Activated CD4-positive, alpha-beta T cell treated with anti-CD3 and anti-CD28 coated beads for 36 hours (primary cell): ENCODE measurements around the gene B4GALT7. TPM values are rescaled to one million over a fixed set of nuclear protein-coding genes. Genes with fewer than 3 reads are reported as not detected.
A peak's percentile ranks its signal among the peaks of the same experiment; 100 is the strongest.

Source experiments
- ATAC-seq: fragments of 200-7000 bp; cut with Tn5 transposase; one replicate; pipeline ENCODE4 v1.10.0; 2021; ENCODE audit warnings: mild to moderate bottlenecking, moderate library complexity
- CTCF ChIA-PET: fragments of 350-600 bp; sonication (Branson Sonifier 250); formaldehyde crosslinking; loops from one replicate; lab custom pipeline; 2021; ENCODE audit warnings: antibody characterized with exemption; lab: Charles Lee
- POLR2A ChIA-PET: fragments of 350-600 bp; sonication (Branson Sonifier 250); formaldehyde crosslinking; loops from one replicate; lab custom pipeline; 2021; ENCODE audit warnings: antibody characterized with exemption, inconsistent platforms; lab: Charles Lee
- DNase-seq: peaks from one replicate; pipeline ENCODE4 v3.0.0-alpha.2; 2020
- H3K27ac Mint-ChIP-seq: one replicate; pipeline ENCODE4 v1.8.0; 2021; ENCODE audit warnings: mixed read lengths
- H3K27me3 Mint-ChIP-seq: one replicate; pipeline ENCODE4 v1.8.0; 2021; ENCODE audit warnings: mixed read lengths
- H3K36me3 Mint-ChIP-seq: one replicate; pipeline ENCODE4 v1.8.0; 2021; ENCODE audit warnings: low read depth, mixed read lengths
- H3K4me1 Mint-ChIP-seq: one replicate; pipeline ENCODE4 v1.8.0; 2021; ENCODE audit warnings: mixed read lengths
- H3K4me3 Mint-ChIP-seq: one replicate; pipeline ENCODE4 v1.8.0; 2021; ENCODE audit warnings: mild to moderate bottlenecking, moderate library complexity, mixed read lengths
- H3K9me3 Mint-ChIP-seq: one replicate; pipeline ENCODE4 v1.8.0; 2021; ENCODE audit warnings: low read depth, mixed read lengths
- intact Hi-C, 2 experiments: fragments of 100-400 bp; cut with DNase I in 1 of 2; cut with micrococcal nuclease in 1 of 2; formaldehyde crosslinking; loops; one replicate each; pipeline versions ENCODE4 v1.14.2 to v1.15.1; 2022 to 2024; cut with DNase I, micrococcal nuclease
- total RNA-seq, 2 experiments: library from RNA; stranded (reverse); gene quantifications; one replicate each; pipeline ENCODE4 v1.2.3, GENCODE V29; 2021

B4GALT7 gene
- total RNA-seq, 2 experiments from 2014 or later, result 16.3 to 18.1 TPM

GRCh38 chr5:177603631-177604030, 3.7 kb downstream of the B4GALT7 start:
- Mint-ChIP-seq H3K9me3 (no peaks in the 10 kb centered on the region), H3K4me3 (no peak overlapping the region), H3K4me1 (peaks cover 29% of the 10 kb centered on the region), H3K36me3 (peaks cover 4% of the 10 kb centered on the region), H3K27me3 (no peaks in the 10 kb centered on the region), H3K27ac (no peak overlapping the region)
- intact Hi-C loops, result loop anchor here in 1 of 2 experiments (10.0 kb wide), 1 partner anchor 1569 kb away; no protein-coding TSS in a partner anchor
- ChIA-PET POLR2A (interaction anchor here (0.6 kb wide), 1 partner anchor 1961 kb away, joined by 3 read pairs; no protein-coding TSS in a partner anchor), CTCF (no interaction called here)
- DNase-seq, result no peak
- no peak for ATAC-seq

GRCh38 chr5:177604116-177604521, 4.2 kb downstream of the B4GALT7 start:
- CTCF ChIA-PET, result no interaction called here
- H3K9me3 Mint-ChIP-seq, result no peaks in the 10 kb centered on the region
- DNase-seq (no peak), ATAC-seq (no peak)
- no peak overlapping the region for H3K27ac Mint-ChIP-seq
- H3K4me1 Mint-ChIP-seq, result peaks cover 25% of the 10 kb centered on the region
- H3K4me3 Mint-ChIP-seq, result no peak overlapping the region
- POLR2A ChIA-PET, result no interaction called here
- no peaks in the 10 kb centered on the region for H3K27me3 Mint-ChIP-seq
- H3K36me3 Mint-ChIP-seq, result peaks cover 4% of the 10 kb centered on the region
- intact Hi-C loops, result loop anchor here in 1 of 2 experiments (10.0 kb wide), 1 partner anchor 1569 kb away; no protein-coding TSS in a partner anchor

GRCh38 chr5:177604656-177605055, 4.7 kb downstream of the B4GALT7 start:
- intact Hi-C loops, result loop anchor here in 1 of 2 experiments (10.0 kb wide), 1 partner anchor 1570 kb away; no protein-coding TSS in a partner anchor
- DNase-seq (no peak), ATAC-seq (no peak)
- Mint-ChIP-seq H3K9me3 (no peaks in the 10 kb centered on the region), H3K4me1 (peaks cover 23% of the 10 kb centered on the region), H3K27ac (no peak overlapping the region), H3K27me3 (no peaks in the 10 kb centered on the region), H3K4me3 (no peak overlapping the region), H3K36me3 (peaks cover 4% of the 10 kb centered on the region)
- ChIA-PET CTCF (no interaction called here), POLR2A (no interaction called here)

- H3K4me1 Mint-ChIP-seq, result peaks cover 23% of the 10 kb centered on the region
- peaks cover 4% of the 10 kb centered on the region for H3K36me3 Mint-ChIP-seq
- ChIA-PET CTCF (no interaction called here), POLR2A (no interaction called here)
- H3K4me3 Mint-ChIP-seq, result no peak overlapping the region
- H3K9me3 Mint-ChIP-seq, result no peaks in the 10 kb centered on the region
- ATAC-seq (no peak), DNase-seq (no peak)
- H3K27ac Mint-ChIP-seq, result no peak overlapping the region
- H3K27me3 Mint-ChIP-seq, result no peaks in the 10 kb centered on the region
- intact Hi-C loops, result loop anchor here in 1 of 2 experiments (10.0 kb wide), 1 partner anchor 1570 kb away; no protein-coding TSS in a partner anchor
These were observed 5.1 kb downstream of the B4GALT7 start for GRCh38 chr5:177605078-177605477.

- no peak for DNase-seq
- Mint-ChIP-seq H3K4me3 (no peak overlapping the region), H3K9me3 (no peaks in the 10 kb centered on the region), H3K27me3 (no peaks in the 10 kb centered on the region), H3K4me1 (peaks cover 20% of the 10 kb centered on the region), H3K27ac (no peak overlapping the region), H3K36me3 (peaks cover under 1% of the 10 kb centered on the region)
- ChIA-PET POLR2A (no interaction called here), CTCF (no interaction called here)
- intact Hi-C loops, result loop anchor here in 1 of 2 experiments (10.0 kb wide), 1 partner anchor 1571 kb away; no protein-coding TSS in a partner anchor
- ATAC-seq, result no peak
These were observed 5.7 kb downstream of the B4GALT7 start for GRCh38 chr5:177605667-177606066.

- H3K9me3 Mint-ChIP-seq, result no peaks in the 10 kb centered on the region
- no peaks in the 10 kb centered on the region for H3K27me3 Mint-ChIP-seq
- intact Hi-C loops, result loop anchor here in 1 of 2 experiments (1.0 to 10.0 kb wide), 2 partner anchors 456 to 1572 kb away; no protein-coding TSS in a partner anchor
- no peaks in the 10 kb centered on the region for H3K36me3 Mint-ChIP-seq
- ChIA-PET POLR2A (no interaction called here), CTCF (interaction anchor here (1.2 to 1.9 kb wide), 2 partner anchors 14 to 288 kb away, joined by 3 to 6 read pairs; partner anchors contain the start of gene TMED9)
- ATAC-seq (no peak), DNase-seq (no peak)
- H3K27ac Mint-ChIP-seq, result peak overlapping the region; percentile 0
- peaks cover 13% of the 10 kb centered on the region for H3K4me1 Mint-ChIP-seq
- H3K4me3 Mint-ChIP-seq, result no peak overlapping the region
These were observed 6.4 kb downstream of the B4GALT7 start for GRCh38 chr5:177606071-177607051.

DNA sequence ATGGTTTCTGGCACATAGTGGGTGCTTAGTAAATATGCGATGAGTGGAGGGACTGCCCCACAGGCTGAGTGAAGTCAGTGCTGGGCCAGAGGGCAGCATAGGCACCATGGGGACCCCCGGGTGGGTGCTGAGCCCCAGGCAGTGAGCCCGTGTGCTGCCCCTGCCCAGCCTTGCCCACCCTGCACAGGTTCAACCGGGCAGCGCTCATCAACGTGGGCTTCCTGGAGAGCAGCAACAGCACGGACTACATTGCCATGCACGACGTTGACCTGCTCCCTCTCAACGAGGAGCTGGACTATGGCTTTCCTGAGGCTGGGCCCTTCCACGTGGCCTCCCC, 7.2 kb downstream of the B4GALT7 start:
- ChIA-PET POLR2A (no interaction called here), CTCF (interaction anchor here (0.7 to 1.9 kb wide), 4 partner anchors 15 to 1463 kb away, joined by 3 to 6 read pairs (median 3); partner anchors contain the start of gene TMED9)
- Mint-ChIP-seq H3K4me3 (no peak overlapping the region), H3K27me3 (no peaks in the 10 kb centered on the region), H3K4me1 (peaks cover 13% of the 10 kb centered on the region), H3K27ac (no peak overlapping the region), H3K36me3 (no peaks in the 10 kb centered on the region), H3K9me3 (no peaks in the 10 kb centered on the region)
- intact Hi-C loops, result loop anchor here in 1 of 2 experiments (1.0 to 10.0 kb wide), 2 partner anchors 455 to 1572 kb away; no protein-coding TSS in a partner anchor
- no peak for DNase-seq
- ATAC-seq, result no peak

GRCh38 chr5:177607452-177608192, 7.7 kb downstream of the B4GALT7 start:
- peak; percentile 82 for DNase-seq
- ChIA-PET POLR2A (no interaction called here), CTCF (interaction anchor here (0.7 to 1.9 kb wide), 5 partner anchors 15 to 1463 kb away, joined by 3 to 6 read pairs (median 3); partner anchors contain the start of gene TMED9)
- no peaks in the 10 kb centered on the region for H3K27me3 Mint-ChIP-seq
- H3K9me3 Mint-ChIP-seq, result no peaks in the 10 kb centered on the region
- H3K36me3 Mint-ChIP-seq, result no peaks in the 10 kb centered on the region
- H3K4me1 Mint-ChIP-seq, result peaks cover 13% of the 10 kb centered on the region
- intact Hi-C loops, result loop anchor here in 1 of 2 experiments (1.0 to 10.0 kb wide), 2 partner anchors 455 to 1573 kb away; no protein-coding TSS in a partner anchor
- H3K27ac Mint-ChIP-seq, result no peak overlapping the region
- H3K4me3 Mint-ChIP-seq, result no peak overlapping the region
- peak; percentile 92 for ATAC-seq

DNA sequence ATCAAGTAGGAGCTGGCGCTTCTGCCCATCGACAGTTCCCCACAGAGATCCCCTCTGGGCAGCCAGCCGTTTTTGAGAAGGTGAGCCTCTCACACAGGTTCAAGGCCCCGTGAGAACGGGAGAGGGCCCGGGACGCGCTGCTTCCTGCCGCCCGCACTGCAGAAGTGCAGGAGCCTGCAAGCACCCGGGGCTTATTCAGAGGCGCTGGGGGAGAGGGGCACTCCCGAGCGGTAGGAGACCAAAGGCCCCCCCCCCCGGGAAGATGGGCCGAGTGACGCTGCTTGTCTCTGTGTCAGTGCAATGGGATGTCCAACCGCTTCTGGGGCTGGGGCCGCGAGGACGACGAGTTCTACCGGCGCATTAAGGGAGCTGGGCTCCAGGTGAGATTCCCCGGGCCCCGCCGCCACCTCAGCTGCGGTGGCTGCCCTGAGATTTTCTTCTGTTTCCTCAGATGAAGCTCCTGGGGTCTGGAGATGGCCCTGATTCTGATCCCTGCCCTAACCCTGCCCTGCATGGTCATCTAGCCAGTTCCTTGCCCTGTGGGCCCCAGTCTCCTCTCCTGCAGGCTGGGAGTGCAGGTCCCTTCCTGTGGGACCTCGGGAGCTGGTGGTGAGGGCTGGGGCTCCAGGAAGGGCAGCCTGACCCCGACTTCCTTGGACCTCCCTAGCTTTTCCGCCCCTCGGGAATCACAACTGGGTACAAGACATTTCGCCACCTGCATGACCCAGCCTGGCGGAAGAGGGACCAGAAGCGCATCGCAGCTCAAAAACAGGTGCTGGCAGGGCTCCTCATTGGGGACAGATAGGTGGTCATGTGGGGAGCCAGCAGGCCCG, 8.5 kb downstream of the B4GALT7 start:
- Mint-ChIP-seq H3K4me3 (no peak overlapping the region), H3K36me3 (no peaks in the 10 kb centered on the region), H3K27me3 (no peaks in the 10 kb centered on the region), H3K4me1 (peaks cover 13% of the 10 kb centered on the region), H3K9me3 (no peaks in the 10 kb centered on the region), H3K27ac (no peak overlapping the region)
- ChIA-PET POLR2A (no interaction called here), CTCF (interaction anchor here (0.7 to 1.9 kb wide), 2 partner anchors 16 to 71 kb away, joined by 3 to 6 read pairs; partner anchors contain the start of gene TMED9)
- intact Hi-C loops, result loop anchor here in 1 of 2 experiments (10.0 kb wide), 1 partner anchor 1574 kb away; no protein-coding TSS in a partner anchor
- ATAC-seq, result no peak
- no peak for DNase-seq
